Measurements from ENCODE around the gene SULF2.

The SULF2 gene

DNA sequence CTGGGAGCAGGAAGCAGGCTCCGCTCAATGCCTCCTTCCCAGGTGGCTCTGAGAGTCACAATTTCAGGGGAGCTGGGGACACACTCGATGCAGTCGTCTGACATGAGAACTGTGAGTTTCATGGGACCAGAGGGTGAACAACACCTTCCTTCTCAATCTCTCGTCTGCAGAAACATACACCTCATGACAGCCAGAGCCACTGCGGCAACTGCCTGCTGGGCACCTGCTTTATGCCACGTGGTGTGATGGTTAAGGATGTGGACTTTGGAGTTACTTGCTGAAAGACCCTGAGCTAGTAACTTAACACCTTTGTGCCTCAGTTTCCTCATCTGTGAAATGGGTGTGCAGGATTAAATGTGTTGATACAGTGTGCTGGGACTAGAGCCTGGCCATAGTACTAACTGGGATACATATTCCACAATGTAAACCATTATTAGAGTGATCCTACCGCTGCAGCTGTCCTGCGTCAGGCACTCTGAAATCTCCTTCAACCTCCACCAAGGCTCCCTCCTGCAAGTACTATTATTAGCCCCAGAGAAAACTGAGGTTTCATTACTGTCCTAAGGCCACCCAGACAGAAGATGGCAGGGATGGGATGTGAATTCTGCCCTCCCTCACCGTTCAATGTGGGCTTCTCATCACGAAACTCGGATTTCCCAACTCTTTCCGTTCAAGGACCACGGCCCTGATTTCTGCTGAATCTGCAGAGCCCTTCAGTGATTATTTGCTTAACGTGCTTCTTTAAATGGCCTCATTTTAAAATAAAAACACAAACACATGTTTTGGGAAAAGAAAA lies 24.4 kb downstream of the SULF2 start:
- no peak for DNase-seq

DNA sequence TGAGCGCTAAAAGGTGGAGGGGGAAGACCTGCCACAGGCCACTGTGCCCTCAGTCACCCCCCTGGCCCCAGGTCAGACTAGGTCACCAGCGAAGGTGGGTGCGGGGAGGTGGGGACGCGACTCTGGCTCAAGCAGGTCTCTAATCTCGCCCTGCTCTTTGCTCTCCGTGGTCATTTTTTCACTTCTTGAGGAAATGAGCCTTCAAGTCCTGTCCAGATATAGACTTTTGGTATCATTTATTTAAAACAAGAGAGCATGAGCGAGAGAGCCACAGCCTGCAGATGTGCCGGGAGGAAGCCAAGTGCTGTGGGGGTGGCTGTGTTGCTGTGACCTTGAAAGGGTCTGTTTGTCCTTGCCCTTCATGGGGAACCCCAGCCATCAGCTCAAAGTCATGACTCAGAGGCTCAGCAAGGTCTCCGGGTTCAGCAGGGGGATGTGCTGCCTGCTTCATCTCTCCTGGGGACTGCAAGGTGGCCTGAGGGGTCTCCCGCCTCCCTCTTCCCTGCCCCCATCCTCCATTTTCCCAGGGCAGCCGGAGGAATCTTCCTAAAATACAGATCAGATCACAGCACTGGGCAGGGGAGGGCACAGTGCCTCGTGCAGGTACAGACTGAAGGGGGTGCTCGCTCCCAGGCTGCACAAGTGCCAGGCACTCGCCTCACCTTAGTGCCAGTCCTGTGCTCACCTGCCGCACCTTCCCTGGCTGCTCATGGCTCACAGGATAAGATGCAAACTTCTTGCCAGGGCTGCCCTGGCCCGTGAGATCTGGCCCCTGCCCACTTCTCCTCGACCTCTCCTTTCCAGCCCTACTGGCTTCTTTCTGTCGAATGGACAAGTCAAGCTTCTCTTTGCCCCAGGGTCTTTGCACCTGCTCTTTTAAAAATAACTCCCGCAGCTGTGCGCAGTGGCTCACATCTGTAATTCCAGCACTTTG lies 26.5 kb downstream of the SULF2 start:
- no peak for DNase-seq

DNA sequence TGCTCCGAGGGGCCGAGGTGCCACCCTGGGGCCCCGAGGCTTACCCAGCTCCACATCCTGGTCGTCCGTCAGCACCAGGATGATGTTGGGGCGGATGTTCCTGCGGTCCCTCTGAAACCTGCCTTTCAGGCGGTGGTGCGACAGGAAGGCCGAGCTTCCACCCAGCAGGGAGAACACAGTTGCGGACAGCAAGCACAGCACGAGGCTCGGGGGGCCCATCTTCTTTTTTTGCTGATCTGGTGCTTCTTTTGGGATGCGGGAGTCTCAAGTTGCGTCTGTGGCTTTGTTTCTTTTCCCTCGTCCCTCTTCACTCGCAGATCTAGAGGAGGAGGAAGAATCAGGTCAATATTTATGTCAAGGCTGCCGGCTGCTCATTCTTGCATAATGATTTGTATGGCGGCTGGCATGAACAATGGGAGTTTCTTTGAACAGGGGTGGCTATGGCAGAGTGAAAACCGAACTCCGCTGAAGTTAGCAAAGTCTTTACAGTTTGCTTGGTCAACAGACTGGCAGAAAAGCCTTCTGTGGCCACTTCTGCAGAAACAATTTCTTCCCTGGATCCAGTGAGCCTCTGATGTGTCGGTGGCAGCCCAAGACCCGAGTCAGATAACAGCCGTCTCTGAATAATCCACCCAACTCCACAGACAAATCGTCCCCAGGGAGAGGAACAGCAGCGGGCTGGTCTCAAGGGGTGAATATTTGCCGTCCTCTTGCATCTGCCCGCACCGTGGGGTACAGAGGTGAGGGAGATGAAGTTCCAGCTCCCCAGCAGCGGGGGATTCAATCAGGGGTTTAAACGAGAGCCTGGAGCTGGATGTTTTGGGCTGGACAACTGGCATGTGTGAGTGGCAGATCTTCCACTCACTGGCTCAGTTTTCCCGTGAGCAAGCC lies 27.9 kb downstream of the SULF2 start:
- DNase-seq = no peak

DNA sequence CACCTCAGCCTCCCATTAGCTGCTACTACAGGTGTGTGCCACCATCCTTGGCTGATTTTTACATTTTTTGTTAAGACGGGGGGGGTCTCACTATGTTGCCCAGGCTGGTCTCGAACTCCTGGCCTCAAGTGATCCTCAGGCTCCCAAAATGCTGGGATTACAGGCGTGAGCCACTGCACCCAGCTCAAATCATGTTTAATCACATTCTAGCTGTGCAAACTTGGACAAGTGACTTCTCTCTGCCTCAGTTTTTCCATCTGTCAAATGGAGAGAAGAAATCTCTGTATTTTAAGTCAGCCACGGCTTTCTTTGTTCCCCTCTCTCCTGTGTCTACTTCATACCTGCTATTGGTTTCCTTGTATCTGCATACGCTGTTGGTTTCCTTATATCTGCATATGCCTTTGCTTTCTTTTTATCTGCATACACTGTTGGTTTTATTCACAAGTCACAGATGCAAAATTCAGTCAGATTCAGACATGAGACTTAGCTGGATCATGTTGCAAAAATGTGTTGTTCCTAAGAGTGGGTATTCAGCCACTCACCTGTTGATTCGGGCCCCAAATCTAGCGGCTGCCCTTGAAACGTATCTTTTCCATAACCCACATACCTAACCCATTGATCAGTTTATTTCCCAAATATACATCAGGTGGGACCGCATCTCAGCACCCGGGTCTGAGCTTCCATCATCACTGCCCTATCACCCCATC lies 30.2 kb downstream of the SULF2 start:
- DNase-seq = no peak

DNA sequence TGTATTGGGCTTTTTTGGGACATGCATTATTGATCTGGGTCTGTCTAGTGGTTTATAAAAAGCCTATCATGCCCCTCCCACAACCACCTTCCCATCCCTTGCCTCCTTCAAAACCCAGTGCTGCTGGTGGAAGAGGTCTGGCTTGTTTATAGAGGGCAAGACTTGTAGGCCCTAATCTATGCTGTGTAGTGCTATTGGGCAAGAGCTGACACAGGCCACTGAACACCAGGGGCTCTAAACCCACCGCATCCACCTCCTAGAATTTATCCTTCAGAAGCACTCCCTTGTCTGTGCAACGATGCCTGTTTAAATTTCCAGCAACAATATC lies 30.9 kb downstream of the SULF2 start:
- DNase-seq = no peak

DNA sequence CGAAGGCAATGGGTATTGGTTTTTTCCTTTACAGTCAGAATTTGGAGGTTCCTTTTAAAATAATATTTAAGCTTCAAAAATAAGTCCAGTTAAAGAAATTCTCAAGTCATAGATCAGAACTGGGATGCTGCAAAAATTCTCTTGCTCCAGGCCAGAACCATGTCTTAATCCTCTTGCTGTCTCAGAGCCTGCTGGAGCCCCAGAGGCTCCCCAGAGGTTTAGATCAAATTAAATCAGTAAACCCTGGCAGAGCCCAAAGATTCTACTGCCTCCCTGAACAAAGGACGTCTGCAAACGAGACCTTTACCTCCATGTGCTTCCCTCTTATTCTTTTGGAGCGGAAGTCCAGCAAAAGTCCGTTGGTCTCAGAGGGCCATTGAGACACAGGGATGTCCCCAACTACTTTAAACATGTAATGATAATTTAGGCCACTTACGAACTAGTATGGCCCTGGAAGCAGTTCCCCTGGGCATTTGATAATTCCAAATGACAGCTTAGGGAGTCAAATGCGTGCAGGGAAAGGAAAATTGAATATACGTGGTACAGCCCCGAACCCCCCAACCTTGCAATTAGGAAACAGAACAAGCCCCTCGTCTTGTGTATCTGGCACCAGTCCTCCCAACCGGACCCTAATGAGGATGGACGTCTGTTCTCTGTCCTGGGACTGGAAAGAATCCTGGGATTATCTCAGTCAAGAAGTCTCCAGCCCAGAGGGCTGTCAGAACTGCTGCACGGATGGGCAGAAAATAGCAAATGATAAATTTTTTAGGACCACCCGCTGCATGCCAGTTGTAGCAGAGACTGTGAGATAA lies 31.5 kb downstream of the SULF2 start:
- no peak for DNase-seq

DNA sequence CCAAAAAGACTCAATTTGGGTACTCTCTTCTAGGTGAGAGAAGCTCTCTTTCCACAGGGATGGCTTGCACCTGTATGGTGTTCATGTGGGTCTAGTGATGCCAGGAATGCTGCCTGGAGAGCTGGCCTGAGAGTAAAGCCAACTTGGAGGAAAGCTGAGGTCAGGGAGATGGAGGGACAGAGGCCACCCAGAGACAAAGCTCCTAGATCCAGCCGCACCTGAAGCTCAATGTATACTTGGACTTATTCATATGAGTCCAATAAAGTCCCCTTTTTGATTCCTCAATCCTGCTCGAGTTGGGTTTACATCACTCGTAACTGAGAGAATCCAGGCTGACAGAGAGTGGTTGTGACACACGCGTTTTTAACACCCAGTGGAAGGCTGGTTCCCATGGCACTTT lies 33.8 kb downstream of the SULF2 start:
- no peak for DNase-seq

DNA sequence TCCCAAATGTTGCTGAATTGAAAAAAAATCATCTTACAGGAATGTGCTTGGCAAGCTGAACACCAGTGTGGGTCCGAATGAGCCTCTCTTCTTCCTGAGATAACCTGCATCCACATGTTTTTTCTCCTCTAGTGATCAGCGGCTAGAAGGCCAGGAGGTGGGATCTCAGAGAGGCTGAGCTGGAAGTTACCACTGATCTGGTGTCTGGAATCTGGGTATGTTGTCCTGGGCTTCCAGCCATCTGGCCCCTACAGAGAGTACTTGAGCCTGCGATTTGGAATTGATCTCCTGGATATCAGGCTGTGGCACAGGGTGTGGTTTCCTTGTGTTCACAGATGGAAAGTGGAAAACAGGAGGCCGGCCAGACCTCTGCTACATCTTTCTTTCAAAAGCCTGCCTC lies 35.9 kb downstream of the SULF2 start:
- peak; percentile 37 for DNase-seq

DNA sequence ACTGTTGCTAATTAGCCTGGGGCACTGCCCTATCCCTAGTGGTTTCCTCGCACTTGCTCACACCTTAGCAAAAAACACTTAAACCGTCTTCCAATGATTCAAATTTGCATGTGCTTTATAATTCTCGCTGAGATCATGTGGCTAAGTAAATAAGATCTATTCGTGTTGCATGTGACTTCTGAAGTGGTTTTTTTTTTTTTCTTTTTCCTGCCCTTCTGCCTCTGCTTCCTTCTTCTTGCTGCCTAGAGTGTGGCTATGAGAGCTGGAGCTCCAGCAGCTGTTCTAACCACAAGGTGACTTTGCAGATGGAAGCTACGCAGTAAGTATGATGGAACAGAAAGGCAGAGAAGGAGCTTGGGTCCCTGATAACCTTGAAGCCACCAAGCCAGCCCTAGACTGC lies 36.5 kb downstream of the SULF2 start:
- peak; percentile 68 for DNase-seq

DNA sequence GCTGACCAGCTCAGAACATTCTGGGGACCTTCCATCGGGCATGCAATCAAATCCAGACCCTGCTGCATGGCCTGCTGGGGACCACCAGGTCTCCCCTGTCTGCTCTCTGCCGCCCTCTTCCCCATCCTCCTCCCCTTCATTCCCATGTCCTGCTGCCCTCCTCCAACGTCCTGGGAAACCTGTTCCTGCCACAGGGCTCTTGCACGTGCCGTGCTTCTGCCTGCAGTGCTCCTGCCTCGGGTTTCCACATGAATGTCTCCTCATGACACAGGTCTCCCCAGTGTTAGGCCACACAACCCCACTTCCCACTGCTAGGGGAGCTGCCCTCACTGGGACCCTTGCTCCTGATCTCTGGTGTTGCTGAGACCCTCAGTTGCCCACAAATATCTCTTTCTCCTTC lies 37.2 kb downstream of the SULF2 start:
- no peak for DNase-seq

DNA sequence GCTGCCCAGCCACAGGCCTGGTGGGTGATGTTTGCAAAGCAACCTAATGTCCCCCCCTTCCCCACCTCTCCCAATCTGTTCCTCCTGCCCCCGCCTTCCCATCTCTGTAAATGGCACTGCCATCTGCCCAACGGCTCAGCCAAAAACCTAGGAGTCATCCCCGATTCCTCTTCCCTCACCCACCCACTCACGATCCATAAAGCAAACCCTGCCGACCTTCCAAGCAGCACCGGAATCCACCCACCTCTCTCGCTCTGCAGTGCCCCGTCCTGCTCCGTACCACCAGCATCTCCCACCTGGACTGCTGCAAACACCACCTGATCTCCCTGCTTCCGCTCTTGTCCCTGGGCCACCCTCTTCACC lies 37.6 kb downstream of the SULF2 start:
- DNase-seq = no peak

DNA sequence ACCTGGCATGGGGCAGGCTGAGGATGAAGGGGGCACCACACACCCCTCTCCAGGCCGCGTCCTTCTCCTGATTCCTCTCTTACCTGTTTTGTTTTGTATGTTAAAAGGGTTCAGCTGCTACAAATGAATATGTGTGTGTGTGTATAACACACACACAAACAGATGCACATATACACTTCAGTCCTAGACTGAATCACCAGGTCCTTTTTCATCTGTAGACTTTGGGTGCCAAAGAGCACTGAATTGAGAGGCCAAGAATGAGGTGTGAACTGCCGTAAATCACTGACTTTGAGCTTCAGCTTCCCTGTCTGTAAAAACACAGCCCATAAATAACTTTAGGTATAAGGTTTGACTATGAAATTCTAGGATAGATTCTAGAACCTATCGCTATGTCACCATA lies 40.5 kb downstream of the SULF2 start:
- DNase-seq = no peak

DNA sequence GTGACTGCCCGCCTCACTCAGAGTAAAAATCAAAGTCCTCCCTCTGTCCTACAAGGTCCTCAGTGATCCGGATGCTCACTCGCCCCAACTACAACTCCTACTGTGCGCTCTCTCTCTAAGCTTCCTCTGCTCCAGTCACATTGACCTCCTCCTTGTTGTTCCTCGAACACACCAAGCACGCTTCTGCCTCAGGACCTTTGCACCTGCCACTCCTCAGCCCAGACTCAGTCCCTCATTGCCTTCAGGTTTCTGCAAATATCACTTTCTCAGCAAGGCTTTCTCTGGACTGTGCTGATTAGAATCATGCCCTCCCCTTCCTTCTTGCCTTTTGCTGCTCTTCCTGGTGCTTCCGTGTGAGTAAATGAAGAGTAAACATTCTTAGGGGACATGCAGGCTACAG lies 41.6 kb downstream of the SULF2 start:
- no peak for DNase-seq

DNA sequence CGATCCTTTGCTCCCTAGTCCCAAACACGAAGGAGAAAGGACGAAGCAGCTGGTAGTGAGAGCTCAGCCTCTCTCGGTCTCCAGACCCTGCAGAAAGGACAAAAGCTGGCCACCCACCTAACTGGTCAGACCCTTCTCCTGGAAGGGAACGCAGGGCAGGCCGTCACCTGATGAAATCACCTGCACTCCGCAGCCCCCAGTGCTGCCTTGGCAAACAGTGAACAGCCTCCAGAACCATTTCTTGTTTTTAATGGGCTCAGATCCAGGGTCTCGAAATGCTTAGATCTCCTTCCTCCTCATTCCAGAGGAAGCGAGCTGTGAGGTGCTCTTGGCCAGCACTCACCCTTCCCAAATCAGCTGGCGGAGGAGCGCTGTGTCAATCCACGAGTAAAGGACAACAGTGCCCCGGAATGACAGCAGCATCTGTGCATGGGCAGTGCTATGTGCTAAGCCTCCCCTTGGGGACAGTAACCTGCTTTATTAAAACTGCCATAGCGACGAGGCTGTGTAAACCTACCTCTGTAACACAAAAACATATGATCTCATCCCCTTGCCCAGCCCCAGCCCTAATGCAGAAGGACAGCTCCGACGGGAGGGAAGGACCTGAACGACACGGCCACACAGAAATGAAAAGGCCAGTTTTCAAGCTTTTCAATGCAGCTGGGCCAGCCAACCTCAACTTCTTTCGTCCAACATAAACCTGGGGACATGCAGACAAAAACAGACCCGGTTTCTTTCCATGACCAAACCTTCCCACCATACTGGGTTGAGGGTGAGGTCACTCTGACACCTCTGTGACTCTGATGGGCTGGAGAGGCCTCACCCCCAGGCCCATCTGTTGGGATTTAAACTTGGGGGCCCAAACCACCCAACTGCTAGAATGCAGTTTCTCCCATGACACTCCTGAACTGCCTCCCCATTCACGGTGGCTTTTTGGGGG lies 43.3 kb downstream of the SULF2 start:
- DNase-seq = peak; percentile 83

DNA sequence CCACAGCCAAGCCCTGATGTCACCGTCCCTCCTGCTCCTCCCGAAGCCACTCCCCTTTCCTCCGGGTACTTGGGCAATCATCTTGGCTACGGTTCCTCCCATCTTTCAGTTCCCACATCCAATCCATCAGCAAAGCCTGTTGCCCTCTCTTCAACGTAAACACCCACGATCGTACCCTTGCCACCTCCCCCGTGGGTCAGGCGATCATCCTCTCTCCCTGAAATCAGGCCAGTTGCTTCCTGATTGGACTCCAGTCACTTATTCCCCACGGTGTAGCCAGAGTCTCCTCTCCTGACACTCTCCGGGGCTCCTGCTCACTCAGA lies 44.5 kb downstream of the SULF2 start:
- peak; percentile 15 for DNase-seq

DNA sequence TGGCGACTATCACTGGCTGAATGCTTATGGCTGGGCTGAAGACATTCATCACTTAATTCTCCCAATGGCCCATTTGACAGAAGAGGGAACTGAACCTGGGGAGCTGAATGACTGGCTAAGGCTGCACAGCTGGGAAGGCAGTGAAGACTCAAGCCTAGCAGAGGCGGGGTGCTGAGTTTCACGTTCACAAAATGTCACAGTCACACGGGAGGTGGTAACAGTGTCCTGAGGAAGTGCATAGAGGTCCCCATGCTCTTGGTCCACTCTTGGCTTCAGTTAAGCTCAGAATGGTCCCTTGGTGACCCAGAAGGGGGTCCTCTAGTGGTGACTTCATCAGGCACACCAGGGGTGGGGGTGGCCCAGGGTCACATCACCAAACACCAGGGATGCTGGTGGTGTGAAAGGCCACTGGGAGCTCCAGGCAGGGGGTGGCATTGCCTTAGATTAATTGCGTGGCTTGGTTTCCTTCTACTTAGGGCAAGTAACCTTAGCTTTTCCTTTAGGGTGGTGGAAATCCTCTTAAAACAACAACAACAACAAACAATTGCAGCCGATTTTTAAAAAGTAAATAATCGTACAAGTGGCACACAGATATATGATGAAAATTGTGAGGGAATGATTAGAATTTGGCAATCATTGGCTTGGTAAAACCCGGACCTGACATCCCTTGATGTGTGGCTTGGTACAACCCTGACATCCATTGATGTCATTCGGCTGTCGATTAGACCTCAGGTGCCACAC lies 45.0 kb downstream of the SULF2 start:
- no peak for DNase-seq

DNA sequence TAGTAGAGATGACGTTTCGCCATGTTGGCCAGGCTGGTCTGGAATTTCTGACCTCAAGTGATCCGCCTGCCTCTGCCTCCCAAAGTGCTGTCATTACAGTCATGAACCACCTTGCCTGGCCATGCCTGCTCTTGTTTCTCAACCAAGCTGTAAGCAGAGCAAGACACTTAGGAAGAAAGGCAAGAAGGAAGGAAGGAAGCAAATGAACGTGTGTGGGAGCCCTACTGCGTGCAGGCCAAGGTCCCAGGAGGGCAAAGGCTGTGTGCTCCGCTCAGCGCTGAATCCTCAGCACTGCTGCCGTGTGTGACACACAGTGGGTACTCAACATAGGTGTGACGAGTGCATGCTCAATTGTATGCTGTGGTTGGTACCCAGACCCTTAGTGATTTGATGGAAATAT lies 47.4 kb downstream of the SULF2 start:
- DNase-seq = no peak

DNA sequence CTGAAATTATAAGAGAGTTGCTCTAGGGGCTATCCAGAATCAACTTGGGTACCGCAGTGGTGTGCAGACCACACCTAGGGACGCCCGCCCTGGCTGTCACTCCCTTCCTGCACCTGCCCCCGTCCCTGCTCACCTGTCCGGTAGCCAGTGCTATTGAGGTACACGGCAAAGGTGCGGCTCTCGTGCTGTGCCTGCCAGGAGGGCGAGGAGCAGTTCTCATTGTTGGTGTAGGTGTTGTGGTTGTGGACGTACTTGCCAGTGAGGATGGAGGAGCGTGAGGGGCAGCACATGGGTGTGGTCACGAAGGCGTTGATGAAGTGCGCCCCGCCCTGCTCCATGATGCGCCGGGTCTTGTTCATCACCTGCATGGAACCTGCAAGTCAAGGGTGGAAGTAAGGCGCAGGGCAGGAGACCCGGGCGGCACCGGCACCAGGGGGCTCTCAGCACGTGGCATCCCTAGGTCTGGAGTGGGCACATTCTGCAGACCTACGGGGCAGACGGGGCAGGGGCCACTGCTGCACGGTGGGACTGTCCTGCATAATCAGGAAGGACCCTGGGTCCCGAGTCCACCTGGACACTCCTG lies 48.6 kb downstream of the SULF2 start:
- DNase-seq = no peak

Measured in DMS153 (cell line).